ENCODE data around the gene ZDHHC17. TPM values are rescaled to one million over a fixed set of nuclear protein-coding genes. Genes with fewer than 3 reads are reported as not detected.

Gene ZDHHC17
- total and polyA plus RNA-seq, 7 donors: 7.8 to 22.7 (median 20.2) TPM

DNA sequence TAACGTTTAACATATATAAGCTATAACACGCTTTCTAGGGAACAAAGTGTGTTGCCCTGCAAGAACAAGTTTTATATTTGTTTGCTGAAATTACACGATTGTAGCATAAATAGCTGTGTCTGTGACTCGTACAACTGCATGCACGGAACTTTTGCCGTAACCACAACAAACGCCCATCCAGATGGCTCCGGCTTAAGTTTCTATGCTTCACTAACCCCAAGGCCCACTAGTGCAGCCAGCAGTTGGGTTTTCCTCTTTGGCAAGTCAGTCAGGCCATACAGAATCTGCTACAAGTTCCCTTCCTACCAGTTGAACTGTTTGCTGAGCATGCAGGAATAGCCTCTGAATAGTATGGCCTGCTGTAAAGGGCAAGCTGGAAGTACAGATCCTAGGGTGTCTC is 102.8 kb downstream of the ZDHHC17 start:
- H3K27ac ChIP-seq: no peak overlapping the region
- H3K36me3 ChIP-seq (ENCODE audit: insufficient read depth in 1 of 2, low read depth in 1 of 2): no peaks in the 10 kb centered on the region
- ATAC-seq (no peak), DNase-seq (no peak)
- intact Hi-C loops (cut with DNase I): no loop called here
- no peaks in the 10 kb centered on the region for H3K9me3 ChIP-seq
- 31 to 59% (median 33%) methylated on average over 8 of the region's 8 CpGs for WGBS, 3 donors
- H3K4me1 ChIP-seq: no peaks in the 10 kb centered on the region
- TF ChIP-seq, protein P1, sequence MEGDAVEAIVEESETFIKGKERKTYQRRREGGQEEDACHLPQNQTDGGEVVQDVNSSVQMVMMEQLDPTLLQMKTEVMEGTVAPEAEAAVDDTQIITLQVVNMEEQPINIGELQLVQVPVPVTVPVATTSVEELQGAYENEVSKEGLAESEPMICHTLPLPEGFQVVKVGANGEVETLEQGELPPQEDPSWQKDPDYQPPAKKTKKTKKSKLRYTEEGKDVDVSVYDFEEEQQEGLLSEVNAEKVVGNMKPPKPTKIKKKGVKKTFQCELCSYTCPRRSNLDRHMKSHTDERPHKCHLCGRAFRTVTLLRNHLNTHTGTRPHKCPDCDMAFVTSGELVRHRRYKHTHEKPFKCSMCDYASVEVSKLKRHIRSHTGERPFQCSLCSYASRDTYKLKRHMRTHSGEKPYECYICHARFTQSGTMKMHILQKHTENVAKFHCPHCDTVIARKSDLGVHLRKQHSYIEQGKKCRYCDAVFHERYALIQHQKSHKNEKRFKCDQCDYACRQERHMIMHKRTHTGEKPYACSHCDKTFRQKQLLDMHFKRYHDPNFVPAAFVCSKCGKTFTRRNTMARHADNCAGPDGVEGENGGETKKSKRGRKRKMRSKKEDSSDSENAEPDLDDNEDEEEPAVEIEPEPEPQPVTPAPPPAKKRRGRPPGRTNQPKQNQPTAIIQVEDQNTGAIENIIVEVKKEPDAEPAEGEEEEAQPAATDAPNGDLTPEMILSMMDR (IDR thresholded peaks at IDR 0.05): no peak
- H3K27me3 ChIP-seq (ENCODE audit: insufficient read depth in 3 of 3, low read length in 2 of 3): no peaks in the 10 kb centered on the region
- H3K4me3 ChIP-seq: no peak overlapping the region

DNA sequence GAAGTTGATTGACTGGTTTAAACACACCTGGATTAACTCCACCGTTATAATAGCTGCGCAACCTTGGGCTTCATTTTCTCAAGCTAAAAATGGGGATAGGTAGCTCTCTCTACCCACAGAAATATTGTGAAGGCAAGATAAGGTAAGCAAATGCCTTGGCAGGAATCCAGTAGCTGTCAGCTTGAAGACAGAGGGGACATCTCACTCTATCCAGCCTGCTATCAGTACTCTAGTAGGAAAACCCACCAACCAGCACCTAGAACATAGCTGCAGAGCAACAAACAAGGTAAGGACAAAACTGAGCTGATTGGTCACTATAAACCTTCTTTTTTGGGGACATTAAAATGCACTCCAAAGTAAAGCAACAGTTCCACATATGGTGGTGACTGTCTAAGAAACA is 107.2 kb downstream of the ZDHHC17 start:
- Histone ChIP-seq H3K27me3 (ENCODE audit: insufficient read depth in 3 of 3, low read length in 2 of 3) (no peaks in the 10 kb centered on the region), H3K27ac (no peak overlapping the region), H3K36me3 (ENCODE audit: insufficient read depth in 1 of 2, low read depth in 1 of 2) (no peaks in the 10 kb centered on the region), H3K4me3 (no peak overlapping the region), H3K9me3 (no peaks in the 10 kb centered on the region), H3K4me1 (no peaks in the 10 kb centered on the region)
- TF ChIP-seq, protein P1 (IDR thresholded peaks at IDR 0.05): no peak
- 93 to 96% (median 94%) methylated on average over 2 of the region's 2 CpGs for WGBS, 3 donors
- intact Hi-C loops (cut with DNase I): no loop called here
- no peak for ATAC-seq
- no peak for DNase-seq

DNA sequence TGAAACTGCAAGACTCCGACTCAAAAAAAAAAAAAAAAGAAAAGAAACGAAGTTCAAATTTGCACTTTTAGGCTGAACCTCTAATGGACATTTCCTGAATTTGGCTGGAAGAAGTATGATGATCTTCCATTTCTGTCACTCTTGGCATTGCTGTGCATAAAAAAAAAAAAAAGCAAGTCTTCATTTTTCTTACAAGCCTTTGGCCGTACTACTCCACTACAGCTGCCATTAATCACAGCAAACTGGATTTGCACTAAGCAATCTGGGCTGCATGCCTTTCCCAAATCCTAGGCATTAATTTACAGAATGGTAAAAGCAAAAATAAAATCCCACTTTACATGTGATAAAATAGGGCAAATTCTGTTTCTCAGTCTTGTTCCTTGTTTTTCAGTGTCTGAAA is 107.8 kb downstream of the ZDHHC17 start:
- intact Hi-C loops (cut with DNase I): no loop called here
- ATAC-seq (no peak), DNase-seq (no peak)
- no peak overlapping the region for H3K27ac ChIP-seq
- TF ChIP-seq, protein P1 (IDR thresholded peaks at IDR 0.05): no peak
- no peaks in the 10 kb centered on the region for H3K27me3 ChIP-seq (ENCODE audit: insufficient read depth in 3 of 3, low read length in 2 of 3)
- no peak overlapping the region for H3K4me3 ChIP-seq
- no peaks in the 10 kb centered on the region for H3K9me3 ChIP-seq
- H3K36me3 ChIP-seq (ENCODE audit: insufficient read depth in 1 of 2, low read depth in 1 of 2): no peaks in the 10 kb centered on the region
- WGBS, 3 donors: 44 to 51% (median 48%) methylated on average over 3 of the region's 3 CpGs
- H3K4me1 ChIP-seq: no peaks in the 10 kb centered on the region

DNA sequence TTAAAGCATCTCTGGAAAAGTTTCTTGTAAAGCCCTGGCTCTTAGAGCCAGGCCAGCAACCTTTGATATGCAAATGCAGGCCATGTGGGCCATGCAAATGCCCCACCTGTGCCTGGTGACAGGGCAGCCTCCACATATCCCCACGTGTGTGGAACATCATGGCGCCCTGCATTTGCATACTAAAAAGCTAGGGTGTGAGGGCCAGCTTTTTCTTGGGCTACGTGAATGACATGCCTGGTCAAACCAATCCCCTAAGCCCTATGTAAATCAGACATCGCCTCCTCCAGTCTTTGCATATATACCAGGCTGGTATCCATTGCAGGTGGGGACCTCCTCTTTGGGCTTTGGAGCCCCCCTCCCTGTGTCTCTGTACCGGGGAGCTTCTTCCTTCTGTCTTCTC is 108.5 kb downstream of the ZDHHC17 start:
- 88 to 92% (median 90%) methylated on average over 5 of the region's 5 CpGs for WGBS, 3 donors
- H3K4me1 ChIP-seq: no peaks in the 10 kb centered on the region
- intact Hi-C loops (cut with DNase I): no loop called here
- TF ChIP-seq, protein P1 (IDR thresholded peaks at IDR 0.05): no peak
- no peak overlapping the region for H3K27ac ChIP-seq
- H3K9me3 ChIP-seq: no peaks in the 10 kb centered on the region
- ATAC-seq (no peak), DNase-seq (no peak)
- H3K36me3 ChIP-seq (ENCODE audit: insufficient read depth in 1 of 2, low read depth in 1 of 2): no peaks in the 10 kb centered on the region
- H3K27me3 ChIP-seq (ENCODE audit: insufficient read depth in 3 of 3, low read length in 2 of 3): no peaks in the 10 kb centered on the region
- H3K4me3 ChIP-seq: no peak overlapping the region

DNA sequence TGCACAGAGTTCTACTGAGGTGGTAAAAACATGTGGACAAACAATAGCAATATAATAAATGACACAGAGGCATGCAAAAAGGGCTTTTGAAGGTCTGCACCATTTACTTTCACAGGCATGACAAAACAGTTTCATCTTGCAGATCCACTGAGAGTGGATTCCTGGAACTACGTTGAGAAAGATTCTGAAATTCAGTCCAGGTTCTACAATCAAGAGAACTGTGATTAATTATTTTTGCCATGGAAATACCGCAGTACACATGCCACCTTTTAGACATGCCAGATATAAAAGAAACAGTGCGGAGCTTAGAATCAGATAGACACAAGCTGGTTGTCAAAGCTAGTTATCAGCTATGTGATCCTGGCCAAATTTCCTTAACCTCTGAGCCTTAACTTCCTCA is 110.1 kb downstream of the ZDHHC17 start:
- H3K9me3 ChIP-seq: no peaks in the 10 kb centered on the region
- ATAC-seq: no peak
- TF ChIP-seq, protein P1 (IDR thresholded peaks at IDR 0.05): no peak
- DNase-seq: no peak
- H3K4me1 ChIP-seq: no peaks in the 10 kb centered on the region
- H3K27me3 ChIP-seq (ENCODE audit: insufficient read depth in 3 of 3, low read length in 2 of 3): no peaks in the 10 kb centered on the region
- no peak overlapping the region for H3K27ac ChIP-seq
- intact Hi-C loops (cut with DNase I): no loop called here
- no peak overlapping the region for H3K4me3 ChIP-seq
- WGBS, 3 donors: 38 to 49% (median 44%) methylated on average over 3 of the region's 3 CpGs
- H3K36me3 ChIP-seq (ENCODE audit: insufficient read depth in 1 of 2, low read depth in 1 of 2): no peaks in the 10 kb centered on the region
